GM19467 (cell line): ENCODE data around the gene IYD.

ENCODE experiments used
- ATAC-seq: cut with Tn5 transposase; IDR thresholded peaks from one replicate; pipeline ENCODE4 v1.9.1; 2021; ENCODE audit warnings: mild to moderate bottlenecking, moderate library complexity; ENCODE audit not compliant: unreplicated experiment

Gene IYD

GRCh38 chr6:150394053-150394898 lies 25.5 kb downstream of the IYD start:
- ATAC-seq, result no peak

- ATAC-seq, result no peak
Measured at GRCh38 chr6:150394899-150395295, 26.1 kb downstream of the IYD start.

GRCh38 chr6:150395388-150396009 lies 26.7 kb downstream of the IYD start:
- ATAC-seq, result no peak

GRCh38 chr6:150403458-150404246 lies 34.8 kb downstream of the IYD start:
- ATAC-seq, result no peak

- no peak for ATAC-seq
Measured at GRCh38 chr6:150406948-150407347, 38.1 kb downstream of the IYD start.

- no peak for ATAC-seq
Measured at GRCh38 chr6:150408842-150409241, 40.0 kb downstream of the IYD start.

- no peak for ATAC-seq
Measured at GRCh38 chr6:150409576-150410066, 40.8 kb downstream of the IYD start.

GRCh38 chr6:150410399-150410798 lies 41.6 kb downstream of the IYD start:
- ATAC-seq, result no peak

- ATAC-seq, result no peak
Measured at GRCh38 chr6:150410906-150411305, 42.1 kb downstream of the IYD start.

- ATAC-seq, result no peak
Measured at GRCh38 chr6:150412221-150412620, 43.4 kb downstream of the IYD start.

GRCh38 chr6:150413198-150413597 lies 44.4 kb downstream of the IYD start:
- no peak for ATAC-seq

GRCh38 chr6:150413781-150414281 lies 45.0 kb downstream of the IYD start:
- ATAC-seq, result no peak

- ATAC-seq, result no peak
Measured at GRCh38 chr6:150416128-150416527, 47.3 kb downstream of the IYD start.

- no peak for ATAC-seq
Measured at GRCh38 chr6:150417250-150417649, 48.4 kb downstream of the IYD start.

GRCh38 chr6:150417899-150418826 lies 49.4 kb downstream of the IYD start:
- no peak for ATAC-seq

- ATAC-seq, result no peak
Measured at GRCh38 chr6:150418827-150419594, 50.2 kb downstream of the IYD start.

GRCh38 chr6:150420428-150420827 lies 51.6 kb downstream of the IYD start:
- no peak for ATAC-seq

GRCh38 chr6:150420926-150421325 lies 52.1 kb downstream of the IYD start:
- ATAC-seq, result no peak

- ATAC-seq, result no peak
Measured at GRCh38 chr6:150425508-150425907, 56.7 kb downstream of the IYD start.
